H1 (cell line): Measurements from ENCODE around the gene DOCK11. TPM values are rescaled to one million over a fixed set of nuclear protein-coding genes. Genes with fewer than 3 reads are reported as not detected.

Experiments
- CTCF ChIA-PET: fragments of 300-600 bp; sonication (Branson Sonifier 250); formaldehyde crosslinking; loops from one replicate; lab custom pipeline; 2021; ENCODE audit not compliant: partially characterized antibody; lab: Charles Lee
- POLR2A ChIA-PET: fragments of 300-600 bp; sonication (Branson Sonifier 250); formaldehyde crosslinking; loops from one replicate; lab custom pipeline; 2021; ENCODE audit warnings: inconsistent platforms; ENCODE audit not compliant: partially characterized antibody; lab: Charles Lee
- DNase-seq, 2 experiments: peaks; one replicate each; pipeline versions ENCODE4 v3.0.0 to v3.0.0-alpha.2; 2010 to 2022; ENCODE audit warnings: low spot score in 2 of 2, low read depth in 1 of 2, mixed read lengths in 1 of 2
- FAIRE-seq: peaks from 2 replicates; lab custom pipeline; 2011; peaks lifted over from hg19 to GRCh38; lab: Jason Lieb, UNC
- H2AFZ ChIP-seq: 2 replicates; pipeline ENCODE4 v1.8.1; 2012; ENCODE audit warnings: low read length, inconsistent platforms
- H2AK5ac ChIP-seq: 2 replicates; pipeline ENCODE4 v1.6.1; 2013; ENCODE audit warnings: low read depth, low read length
- H2BK120ac ChIP-seq: replicated peaks from 2 replicates; pipeline ENCODE3; 2013; ENCODE audit warnings: low read depth, low read length, inconsistent platforms
- H2BK12ac ChIP-seq: 2 replicates; pipeline ENCODE4 v1.6.1; 2013; ENCODE audit warnings: low read depth, low read length
- H2BK15ac ChIP-seq: 2 replicates; pipeline ENCODE4 v1.6.1; 2013; ENCODE audit warnings: low read length
- H2BK20ac ChIP-seq: 2 replicates; pipeline ENCODE4 v1.6.1; 2013; ENCODE audit warnings: low read length
- H2BK5ac ChIP-seq: 2 replicates; pipeline ENCODE4 v1.6.1; 2013; ENCODE audit warnings: low read depth, low read length
- H3K14ac ChIP-seq: 2 replicates; pipeline ENCODE4 v1.6.1; 2013; ENCODE audit warnings: inconsistent platforms; ENCODE audit not compliant: insufficient read length
- H3K18ac ChIP-seq: 2 replicates; pipeline ENCODE4 v1.6.1; 2013; ENCODE audit warnings: low read length; ENCODE audit errors: extremely low read depth
- H3K23ac ChIP-seq: 2 replicates; pipeline ENCODE4 v1.6.1; 2013; ENCODE audit warnings: inconsistent platforms; ENCODE audit not compliant: insufficient read length
- H3K23me2 ChIP-seq: 2 replicates; pipeline ENCODE4 v1.6.1; 2013; ENCODE audit warnings: low read depth, low read length
- H3K27ac ChIP-seq: 2 replicates; pipeline ENCODE4 v1.6.1; 2011; ENCODE audit warnings: low read depth, low read length, inconsistent platforms
- H3K27me3 ChIP-seq, 4 experiments: replicated peaks in 1 of 4; 1 replicate in 1 of 4; 2 replicates in 3 of 4; pipeline versions ENCODE4 v1.6.1 to v1.8.1; 2011 to 2013; ENCODE audit warnings: low read length in 3 of 4, mild to moderate bottlenecking in 3 of 4, inconsistent platforms in 2 of 4, mixed read lengths in 2 of 4, moderate library complexity in 1 of 4; ENCODE audit not compliant: control insufficient read depth in 3 of 4, insufficient read depth in 3 of 4; ENCODE audit errors: extremely low read depth in 1 of 4
- H3K36me3 ChIP-seq, 4 experiments: 2 replicates each; pipeline versions ENCODE4 v1.6.1 to v1.8.1; 2011 to 2013; ENCODE audit warnings: mild to moderate bottlenecking in 4 of 4, low read length in 3 of 4, moderate library complexity in 2 of 4, control low read depth in 1 of 4, inconsistent platforms in 1 of 4; ENCODE audit not compliant: insufficient read depth in 4 of 4, control insufficient read depth in 2 of 4
- H3K4ac ChIP-seq: replicated peaks from 2 replicates; pipeline ENCODE3; 2013; ENCODE audit warnings: low read length, low read depth, mixed read lengths, inconsistent platforms; ENCODE audit not compliant: insufficient read length
- H3K4me1 ChIP-seq, 4 experiments: replicated peaks in 1 of 4; 1 replicate in 1 of 4; 2 replicates in 3 of 4; pipeline versions ENCODE4 v1.6.1 to v1.8.1; 2011 to 2013; ENCODE audit warnings: low read length in 3 of 4, inconsistent platforms in 2 of 4, mixed read lengths in 1 of 4; ENCODE audit not compliant: insufficient read depth in 4 of 4, control insufficient read depth in 3 of 4
- H3K4me2 ChIP-seq, 2 experiments: 2 replicates each; pipeline versions ENCODE4 v1.6.1 to v1.8.1; 2011 to 2013; ENCODE audit warnings: low read depth in 2 of 2, low read length in 2 of 2, control low read depth in 1 of 2, inconsistent platforms in 1 of 2, mild to moderate bottlenecking in 1 of 2; ENCODE audit not compliant: insufficient read depth in 1 of 2
- H3K4me3 ChIP-seq, 4 experiments: fragments of 200-600, 300-600 bp in 1 of 4; sonication (generic), shearing (Covaris generic), sonication (Bioruptor Twin) in 1 of 4; 2 replicates each; pipeline versions ENCODE4 v1.5.1 to v1.8.1; 2011 to 2016; ENCODE audit warnings: low read length in 4 of 4, low read depth in 3 of 4, control low read depth in 2 of 4, inconsistent platforms in 2 of 4, mild to moderate bottlenecking in 2 of 4, mixed read lengths in 1 of 4, moderate library complexity in 1 of 4; ENCODE audit not compliant: insufficient read depth in 2 of 4; ENCODE audit errors: extremely low read depth in 1 of 4
- H3K56ac ChIP-seq: replicated peaks from 2 replicates; pipeline ENCODE3; 2013; ENCODE audit warnings: low read depth, mild to moderate bottlenecking, mixed read lengths, low read length, inconsistent platforms; ENCODE audit not compliant: insufficient read length
- H3K79me1 ChIP-seq: 2 replicates; pipeline ENCODE4 v1.6.1; 2013; ENCODE audit warnings: low read depth, low read length, control low read depth
- H3K79me2 ChIP-seq, 2 experiments: 2 replicates each; pipeline versions ENCODE4 v1.6.1 to v1.8.1; 2012 to 2013; ENCODE audit warnings: low read length in 2 of 2, mild to moderate bottlenecking in 2 of 2, inconsistent platforms in 1 of 2; ENCODE audit not compliant: insufficient read depth in 2 of 2, control insufficient read depth in 1 of 2
- H3K9ac ChIP-seq, 4 experiments: replicated peaks in 1 of 4; 1 replicate in 1 of 4; 2 replicates in 3 of 4; pipeline versions ENCODE4 v1.6.1 to v1.8.1; 2011 to 2013; ENCODE audit warnings: low read depth in 3 of 4, low read length in 3 of 4, control low read depth in 2 of 4, mild to moderate bottlenecking in 2 of 4, moderate library complexity in 2 of 4, inconsistent platforms in 1 of 4; ENCODE audit errors: extremely low read depth in 1 of 4
- H3K9me3 ChIP-seq, 2 experiments: 2 replicates each; pipeline versions ENCODE4 v1.6.1 to v1.8.1; 2012 to 2013; ENCODE audit warnings: mild to moderate bottlenecking in 2 of 2, moderate library complexity in 2 of 2, control low read depth in 1 of 2, inconsistent platforms in 1 of 2, low read depth in 1 of 2, low read length in 1 of 2, mixed read lengths in 1 of 2; ENCODE audit not compliant: insufficient read depth in 2 of 2
- H4K20me1 ChIP-seq, 2 experiments: replicated peaks in 1 of 2; 2 replicates each; pipeline versions ENCODE3 to v1.8.1; 2011 to 2013; ENCODE audit warnings: inconsistent platforms in 2 of 2, low read length in 2 of 2, mild to moderate bottlenecking in 1 of 2; ENCODE audit not compliant: insufficient read depth in 2 of 2, control insufficient read depth in 1 of 2
- H4K5ac ChIP-seq: 2 replicates; pipeline ENCODE4 v1.6.1; 2013; ENCODE audit warnings: low read length, low read depth, mixed read lengths, inconsistent platforms; ENCODE audit not compliant: insufficient read length
- H4K8ac ChIP-seq: 2 replicates; pipeline ENCODE4 v1.8.0; 2013; ENCODE audit warnings: mild to moderate bottlenecking, moderate library complexity, low read length, inconsistent platforms; ENCODE audit not compliant: insufficient read depth; ENCODE audit errors: extremely low read depth
- H4K91ac ChIP-seq: replicated peaks from 2 replicates; pipeline ENCODE3; 2013; ENCODE audit warnings: low read length, mixed read lengths, inconsistent platforms; ENCODE audit not compliant: insufficient read length
- BRCA1 ChIP-seq: IDR thresholded peaks from 2 replicates; pipeline ENCODE4 v1.6.1; 2012; ENCODE audit warnings: low read depth, low read length, improper control_type of control experiment
- CTBP2 ChIP-seq: IDR thresholded peaks from 2 replicates; pipeline ENCODE4 v1.7.0; 2011; ENCODE audit warnings: borderline replicate concordance, mild to moderate bottlenecking, moderate library complexity, mixed read lengths, low read length; ENCODE audit not compliant: insufficient read depth, insufficient read length
- KDM5A ChIP-seq: fragments of 200-600 bp; IDR thresholded peaks from 2 replicates; pipeline ENCODE4 v1.7.1; 2012; ENCODE audit warnings: mild to moderate bottlenecking, low read length, inconsistent platforms, mixed read lengths
- NRF1 ChIP-seq: IDR thresholded peaks from 2 replicates; pipeline ENCODE4 v1.6.1; 2011; ENCODE audit warnings: mild to moderate bottlenecking, low read depth, low read length, improper control_type of control experiment
- PHF8 ChIP-seq: fragments of 200-600 bp; sonication (generic); conservative IDR thresholded peaks from 2 replicates; pipeline ENCODE4 v1.7.1; 2012; ENCODE audit warnings: low read depth, mild to moderate bottlenecking, inconsistent platforms, low read length, moderate library complexity
- RFX5 ChIP-seq: IDR thresholded peaks from 2 replicates; pipeline ENCODE4 v1.6.1; 2011; ENCODE audit warnings: low read depth, low read length, improper control_type of control experiment, borderline replicate concordance
- RNF2 ChIP-seq: fragments of 200-900, 300-1000 bp; sonication (generic); IDR thresholded peaks from 2 replicates; pipeline ENCODE4 v1.7.1; 2016; ENCODE audit warnings: borderline replicate concordance, low read depth, mild to moderate bottlenecking, antibody characterized with exemption, low read length; ENCODE audit not compliant: poor library complexity, severe bottlenecking; ENCODE audit errors: missing control alignments
- SIRT6 ChIP-seq: IDR thresholded peaks from one replicate; pipeline ENCODE4 v1.7.1; 2012; ENCODE audit warnings: low read length, inconsistent platforms
- TAF7 ChIP-seq: optimal IDR thresholded peaks from 2 replicates; pipeline ENCODE3; 2011; ENCODE audit warnings: low read depth, mild to moderate bottlenecking, inconsistent platforms, low read length, moderate library complexity, borderline replicate concordance
- TEAD4 ChIP-seq: IDR thresholded peaks from 2 replicates; pipeline ENCODE4 v1.6.1; 2012; ENCODE audit warnings: low read depth, low read length, inconsistent platforms, mixed read lengths
- WGBS, 2 experiments: shearing (Covaris generic) in 1 of 2; methylation state at CpG; one replicate each; pipeline versions ENCODE4 v1.1.6 to v1.1.7; 2013 to 2015; ENCODE audit warnings: low lambda C conversion rate in 2 of 2, mixed read lengths in 2 of 2, inconsistent platforms in 1 of 2, low coverage in 1 of 2, missing lambda C conversion rate in 1 of 2; ENCODE audit not compliant: insufficient replicate concordance in 2 of 2, insufficient coverage in 1 of 2, insufficient read length in 1 of 2; ENCODE audit errors: extremely low coverage in 1 of 2, missing lambda C conversion rate in 1 of 2; 5-methylcytosine and 5-hydroxymethylcytosine counted together
- polyA plus RNA-seq, 7 experiments: library from polyadenylated mRNA; depleted of rRNA in 3 of 7; stranded (reverse) in 5 of 7; unstranded in 2 of 7; fragments of >200 nt in 5 of 7; fragments of 200-250 nt in 2 of 7; gene quantifications; 1 replicate in 5 of 7; 2 replicates in 1 of 7; 4 replicates in 1 of 7; pipeline versions ENCODE4 v1.2.1 to v1.2.3, GENCODE V29; 2011 to 2013; ENCODE audit warnings: missing spikeins in 2 of 7, mixed read lengths in 2 of 7
- total RNA-seq: library from RNA; stranded (reverse); fragmentation: NEBNext Ultra II Directional; extraction: Animal tissue kit (Norgen Biotek cat#: 25700); gene quantifications from 2 replicates; pipeline ENCODE4 v1.2.1, GENCODE V29; 2021
- TF ChIP-seq, protein P1 (sequence below), 3 experiments: IDR thresholded peaks; 1 replicate in 2 of 3; 2 replicates in 1 of 3; pipeline versions ENCODE4 v1.5.1 to v1.6.1; 2011; ENCODE audit warnings: low read length in 3 of 3, mild to moderate bottlenecking in 3 of 3, inconsistent platforms in 2 of 3, low read depth in 1 of 3, moderate library complexity in 1 of 3; ENCODE audit not compliant: insufficient read depth in 1 of 3; ENCODE audit errors: control extremely low read depth in 1 of 3

Gene DOCK11
- total and polyA plus RNA-seq, 2 of the 8 experiments (the other 6 are each of a cell fraction or from before 2014, with no cell fraction given): 4.9 to 12.0 TPM

DNA sequence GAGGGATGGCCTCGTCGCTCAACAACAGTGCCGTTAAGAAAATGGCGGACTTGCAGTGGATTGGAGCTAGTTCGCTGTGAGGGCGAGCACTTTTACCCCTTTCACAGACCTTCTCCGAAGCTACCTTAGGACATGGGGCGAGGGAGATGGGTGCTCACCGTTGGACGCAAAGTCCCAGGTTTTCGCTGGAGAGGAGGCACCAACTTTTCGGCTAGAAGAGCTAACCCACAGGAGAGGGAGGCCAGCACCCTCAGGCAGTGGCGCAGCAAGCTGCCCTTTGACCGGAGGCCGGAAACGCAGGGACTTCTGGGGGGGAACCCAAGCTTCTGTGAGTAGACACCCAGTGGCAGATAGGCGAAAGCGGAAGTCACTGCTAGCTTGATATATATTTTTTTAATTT is 138.7 kb downstream of the DOCK11 start:
- Histone ChIP-seq H3K36me3 (no peaks in the 10 kb centered on the region; a peak in 1 of 8 replicates), H3K4me3 (no peak overlapping the region), H3K27ac (no peak overlapping the region), H3K9me3 (no peaks in the 10 kb centered on the region), H2BK12ac (no peak overlapping the region), H4K91ac (no peak overlapping the region), H3K18ac (no peak overlapping the region), H2BK5ac (no peak overlapping the region), H3K9ac (no peak overlapping the region), H3K4me2 (no peak overlapping the region), H3K79me1 (no peaks in the 10 kb centered on the region), H3K4ac (no peak overlapping the region), H2AK5ac (no peak overlapping the region), H3K4me1 (no peaks in the 10 kb centered on the region), H2BK15ac (no peak overlapping the region), H2BK20ac (no peak overlapping the region), H3K27me3 (no peaks in the 10 kb centered on the region), H2AFZ (no peak overlapping the region), H3K79me2 (no peaks in the 10 kb centered on the region), H4K5ac (no peak overlapping the region), H3K14ac (no peak overlapping the region), H4K20me1 (no peaks in the 10 kb centered on the region), H3K23ac (no peak overlapping the region), H2BK120ac (no peak overlapping the region), H3K23me2 (no peaks in the 10 kb centered on the region), H4K8ac (no peak overlapping the region), H3K56ac (no peak overlapping the region)
- 84% methylated on average over 9 of the region's 18 CpGs; no CpG with 5 or more reads in 1 of the 2 experiments for WGBS, 2 experiments
- CTCF ChIA-PET: interaction anchor here (1.3 kb wide), 1 partner anchor 71 kb away, joined by 3 read pairs; no protein-coding TSS in a partner anchor
- POLR2A ChIA-PET: no interaction called here
- no peak for DNase-seq
- no peak for FAIRE-seq
- no peak for TF ChIP-seq PHF8
- TF ChIP-seq BRCA1: no peak
- no peak for TF ChIP-seq NRF1
- TF ChIP-seq, protein P1, sequence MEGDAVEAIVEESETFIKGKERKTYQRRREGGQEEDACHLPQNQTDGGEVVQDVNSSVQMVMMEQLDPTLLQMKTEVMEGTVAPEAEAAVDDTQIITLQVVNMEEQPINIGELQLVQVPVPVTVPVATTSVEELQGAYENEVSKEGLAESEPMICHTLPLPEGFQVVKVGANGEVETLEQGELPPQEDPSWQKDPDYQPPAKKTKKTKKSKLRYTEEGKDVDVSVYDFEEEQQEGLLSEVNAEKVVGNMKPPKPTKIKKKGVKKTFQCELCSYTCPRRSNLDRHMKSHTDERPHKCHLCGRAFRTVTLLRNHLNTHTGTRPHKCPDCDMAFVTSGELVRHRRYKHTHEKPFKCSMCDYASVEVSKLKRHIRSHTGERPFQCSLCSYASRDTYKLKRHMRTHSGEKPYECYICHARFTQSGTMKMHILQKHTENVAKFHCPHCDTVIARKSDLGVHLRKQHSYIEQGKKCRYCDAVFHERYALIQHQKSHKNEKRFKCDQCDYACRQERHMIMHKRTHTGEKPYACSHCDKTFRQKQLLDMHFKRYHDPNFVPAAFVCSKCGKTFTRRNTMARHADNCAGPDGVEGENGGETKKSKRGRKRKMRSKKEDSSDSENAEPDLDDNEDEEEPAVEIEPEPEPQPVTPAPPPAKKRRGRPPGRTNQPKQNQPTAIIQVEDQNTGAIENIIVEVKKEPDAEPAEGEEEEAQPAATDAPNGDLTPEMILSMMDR (IDR thresholded peaks at IDR 0.05; ENCODE audit: control extremely low read depth in 1 of 3, insufficient read depth in 1 of 3, low read depth in 1 of 3, low read length in 3 of 3): no peak
- TF ChIP-seq KDM5A: no peak
- TF ChIP-seq TAF7: no peak
- no peak for TF ChIP-seq CTBP2
- no peak for TF ChIP-seq SIRT6
- no peak for TF ChIP-seq RNF2
- TF ChIP-seq TEAD4: no peak
- TF ChIP-seq RFX5: no peak
